Activated T-helper 1 cell treated with anti-CD3 and anti-CD28 coated beads, Interleukin-2, amount 50 U/mL, for 16 hours (primary cell): ENCODE results near the gene GTF2H1.

Experiments
- DNase-seq, 2 donors: peaks; one replicate each; pipeline ENCODE4 v3.0.0-alpha.2; 2020; ENCODE audit warnings: low read depth in 1 of 2, low spot score in 1 of 2

GTF2H1 gene

DNA sequence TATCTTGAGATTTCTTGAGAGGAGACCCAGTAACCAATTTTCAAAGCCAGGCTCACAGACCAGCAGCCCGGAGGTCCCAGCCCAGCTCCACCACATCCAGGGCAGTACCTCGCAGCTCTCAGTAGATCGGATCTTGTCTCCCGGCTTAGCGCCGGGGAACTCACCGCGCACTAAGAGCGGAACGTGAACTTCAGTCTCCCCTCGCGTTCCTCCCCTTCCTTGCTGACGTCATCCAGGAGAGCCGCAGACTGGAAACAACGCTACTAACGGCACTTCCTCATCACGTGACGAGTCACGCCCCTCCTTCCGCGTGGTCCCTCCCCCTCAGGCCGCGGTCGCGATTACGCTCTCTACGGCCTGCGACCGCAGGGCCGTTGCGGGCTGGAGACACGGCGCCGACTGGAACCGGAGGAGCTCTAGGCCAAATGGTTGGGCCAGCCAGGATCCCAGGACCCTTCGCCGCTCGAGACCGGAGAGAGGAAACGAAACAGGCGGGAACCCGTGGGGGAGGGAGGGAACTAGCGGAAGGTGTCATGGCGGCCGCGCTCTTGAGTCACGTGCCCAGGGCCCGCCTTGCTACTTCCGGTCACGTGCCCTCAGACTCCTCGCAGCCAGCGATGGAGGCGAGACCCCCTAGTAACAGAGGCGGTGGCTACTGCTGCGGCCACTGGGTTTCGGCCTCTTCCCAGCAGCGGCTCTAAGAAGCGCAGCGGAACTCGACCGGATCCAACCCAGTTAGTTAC lies at the start of gene GTF2H1, which contains the start of gene HPS5:
Gene GTF2H1 (plus strand): TSS at position 599 of the 743 bp plus-strand sequence. CDS start 10,508 bp downstream, outside the sequence.
Gene HPS5 (minus strand): TSS at position 172 of the 743 bp plus-strand sequence. CDS start 4,282 bp downstream, outside the sequence.
- DNase-seq: peak; percentile 89 to 90

DNA sequence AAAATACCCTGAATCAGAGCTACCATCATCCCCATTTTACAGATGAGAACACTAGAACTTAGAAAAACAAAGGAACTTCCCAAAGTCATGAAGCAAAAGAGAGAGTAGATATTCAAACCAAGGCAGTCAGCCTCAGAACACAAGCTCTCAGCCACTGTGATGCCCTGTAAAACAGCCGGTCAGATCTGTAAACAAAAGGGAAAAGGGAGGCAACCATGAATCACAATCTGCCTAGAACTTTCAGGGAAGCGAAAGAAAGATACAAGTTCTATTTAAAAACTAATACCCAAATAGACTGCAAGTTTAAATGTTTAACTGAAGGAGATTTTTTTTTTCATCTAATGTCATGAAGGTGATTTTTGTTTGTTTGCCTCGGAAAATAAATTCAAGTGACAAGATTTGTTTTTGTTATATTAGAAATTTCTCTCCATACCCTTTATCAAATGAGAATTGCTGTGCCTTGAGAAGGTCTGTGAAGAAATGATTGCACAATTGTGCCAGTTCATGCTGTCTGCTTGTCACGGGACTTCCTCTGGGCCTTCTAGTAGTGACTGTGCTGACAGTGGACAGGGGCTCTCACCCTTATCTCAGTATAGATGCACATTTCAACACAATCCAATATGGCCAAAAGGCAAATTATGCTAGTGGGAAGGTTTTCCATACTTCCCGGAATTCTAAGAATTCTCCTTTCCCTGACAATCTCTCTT lies 44.6 kb upstream of the GTF2H1 start:
- DNase-seq: no peak

DNA sequence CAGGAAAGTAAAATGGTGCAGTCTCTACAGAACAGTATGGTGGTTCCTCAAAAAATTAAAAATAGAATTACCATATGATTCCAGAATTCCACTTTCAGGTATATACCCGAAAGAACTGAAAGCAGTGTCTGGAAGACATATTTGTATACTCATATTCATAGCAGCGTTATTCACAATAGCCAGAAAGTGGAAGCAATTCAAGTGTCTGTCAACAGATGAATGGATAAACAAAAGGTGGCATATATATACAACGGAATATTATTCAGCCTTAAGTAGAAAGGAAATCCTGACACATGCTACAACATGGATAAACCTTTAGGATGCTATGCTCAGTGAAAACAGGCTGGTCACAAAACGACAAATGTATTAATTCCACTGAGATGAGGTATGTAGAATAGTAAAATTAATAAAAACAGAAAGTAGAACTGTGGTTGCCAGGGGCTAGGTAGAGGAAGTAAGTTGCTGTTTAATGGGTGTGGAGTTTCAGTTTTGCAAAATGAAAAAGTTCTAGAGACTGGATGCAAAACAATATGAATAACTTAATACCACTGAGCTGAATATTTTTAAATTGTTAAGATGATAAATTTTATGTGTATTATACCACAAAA lies 41.8 kb upstream of the GTF2H1 start:
- no peak for DNase-seq

DNA sequence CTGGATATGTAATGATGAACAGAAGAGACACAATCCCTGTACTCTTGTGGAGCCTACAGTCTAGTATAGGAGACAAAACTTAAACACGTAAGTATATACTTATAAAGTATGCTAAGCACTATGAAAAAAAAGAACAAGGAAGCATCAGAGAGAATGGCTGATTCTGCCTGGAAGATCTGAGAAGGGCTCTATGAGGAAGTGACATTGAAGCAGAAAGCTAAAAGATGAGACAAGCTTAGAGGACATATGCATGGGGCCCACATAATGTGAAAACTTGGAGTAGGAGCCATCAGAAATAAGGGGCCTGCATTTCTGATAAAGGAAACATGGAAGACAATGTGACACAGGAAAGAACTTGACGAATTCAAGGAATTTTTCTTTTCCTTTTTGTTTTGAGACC lies 39.7 kb upstream of the GTF2H1 start:
- no peak for DNase-seq

DNA sequence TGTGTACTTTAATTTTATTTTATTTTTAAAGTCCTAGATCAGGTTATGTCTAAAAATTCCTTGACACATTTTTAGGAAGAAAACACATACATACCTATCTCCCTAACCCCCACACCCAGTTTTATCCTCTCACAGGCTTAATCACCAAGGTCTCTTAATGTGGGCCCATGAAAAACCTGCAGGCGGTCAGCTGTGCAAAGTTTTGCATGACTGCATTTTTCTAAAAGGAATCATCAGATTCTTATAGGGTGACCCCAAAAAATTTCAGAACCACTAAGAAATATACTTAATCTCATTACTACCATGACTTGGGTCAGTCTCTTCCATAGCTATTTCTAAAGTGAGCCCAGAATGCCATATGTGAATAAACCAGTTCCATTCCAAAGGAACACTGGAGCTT lies 36.5 kb upstream of the GTF2H1 start:
- DNase-seq: no peak

DNA sequence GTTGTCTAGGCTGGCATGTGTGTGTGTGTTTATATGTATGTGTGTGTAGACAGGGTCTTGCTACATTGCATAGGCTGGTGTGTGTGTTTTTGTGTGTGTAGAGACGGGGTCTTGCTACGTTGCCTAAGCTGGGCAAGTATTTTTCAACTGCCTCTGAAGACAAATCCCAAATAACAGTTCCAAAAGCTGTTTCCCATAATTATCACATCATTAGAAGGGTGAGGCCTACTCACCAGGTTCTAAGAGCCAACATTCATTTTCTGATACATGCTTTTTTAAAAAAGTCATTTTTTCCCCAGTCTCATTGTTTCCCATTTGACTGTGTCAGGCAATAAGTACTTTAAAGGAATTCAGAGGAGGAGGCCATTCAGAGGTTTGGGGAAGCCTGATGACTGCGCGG lies 33.5 kb upstream of the GTF2H1 start:
- no peak for DNase-seq

DNA sequence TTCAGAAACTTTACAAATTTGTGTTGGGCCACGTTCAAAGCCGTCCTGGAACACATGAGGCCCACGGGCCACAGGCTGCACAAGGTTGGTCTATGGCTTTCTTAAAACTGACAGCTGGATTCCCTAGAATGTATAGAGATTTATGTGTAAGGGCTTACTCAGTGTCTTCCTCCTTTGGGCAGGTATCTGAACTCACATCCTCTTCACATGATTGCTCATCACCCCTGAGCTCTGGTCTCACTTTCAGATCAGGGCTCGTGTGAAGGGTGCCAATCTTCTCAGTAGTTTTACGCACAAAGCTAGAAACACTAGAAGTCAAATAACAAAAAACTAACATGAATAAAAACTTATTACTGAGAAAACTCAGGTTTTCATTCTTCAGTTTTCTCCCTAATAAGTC lies 27.5 kb upstream of the GTF2H1 start:
- DNase-seq: no peak

DNA sequence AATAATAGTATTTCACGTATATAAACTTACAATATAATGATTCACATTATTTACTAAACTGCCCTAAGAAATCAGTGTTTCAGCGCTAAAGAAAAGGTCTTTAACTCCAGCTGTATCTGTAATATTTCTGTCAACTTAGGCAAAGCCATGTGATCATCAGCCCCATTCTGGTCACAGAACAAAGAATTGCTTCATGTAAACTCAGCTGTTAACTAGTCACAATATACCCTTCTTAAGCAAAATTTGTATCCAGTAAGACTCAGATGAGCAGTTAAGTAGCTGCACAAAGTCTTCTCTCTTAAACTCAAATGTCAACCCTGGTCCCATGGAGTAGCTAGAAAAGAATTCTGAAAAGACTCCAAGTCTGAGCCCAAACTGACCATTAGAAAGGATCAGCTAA lies 27.1 kb upstream of the GTF2H1 start:
- DNase-seq: no peak

DNA sequence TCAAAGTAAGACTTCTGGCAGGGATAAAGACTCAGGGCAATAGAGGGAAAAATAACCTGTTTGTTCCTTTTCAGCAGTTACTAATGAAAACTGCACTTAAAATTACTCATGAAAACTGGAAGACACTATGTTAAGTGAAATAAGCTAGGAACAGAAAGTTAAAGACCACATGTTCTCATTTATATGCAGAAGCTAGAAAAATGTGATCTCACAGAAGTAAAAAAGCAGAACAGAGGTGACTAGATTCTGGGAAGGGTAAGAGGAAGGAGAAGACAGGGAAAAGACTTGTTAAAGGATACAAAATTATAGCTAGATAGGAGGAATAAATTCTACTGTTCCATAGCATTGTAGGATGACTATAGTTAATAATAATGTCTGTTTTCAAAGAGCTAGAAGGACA lies 22.6 kb upstream of the GTF2H1 start:
- DNase-seq: no peak

DNA sequence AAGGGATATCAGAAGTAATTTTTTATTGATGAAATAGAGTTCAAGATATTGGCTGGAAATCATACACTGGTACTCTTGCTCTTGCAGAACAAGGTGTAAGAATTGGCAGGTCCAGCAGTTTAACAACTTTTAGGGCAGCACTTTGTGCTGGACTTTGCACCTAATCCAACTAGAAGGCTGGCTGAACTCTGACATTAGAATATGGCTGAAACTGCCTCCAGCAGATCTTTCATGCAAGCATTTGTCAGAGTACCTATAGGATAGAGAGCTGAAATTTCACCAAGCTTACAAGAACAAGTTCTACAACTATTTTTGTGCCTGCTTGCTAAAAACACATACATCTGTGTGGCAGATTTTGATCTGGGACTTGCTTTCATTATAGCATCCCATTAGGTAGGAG lies 17.6 kb upstream of the GTF2H1 start:
- DNase-seq: no peak

DNA sequence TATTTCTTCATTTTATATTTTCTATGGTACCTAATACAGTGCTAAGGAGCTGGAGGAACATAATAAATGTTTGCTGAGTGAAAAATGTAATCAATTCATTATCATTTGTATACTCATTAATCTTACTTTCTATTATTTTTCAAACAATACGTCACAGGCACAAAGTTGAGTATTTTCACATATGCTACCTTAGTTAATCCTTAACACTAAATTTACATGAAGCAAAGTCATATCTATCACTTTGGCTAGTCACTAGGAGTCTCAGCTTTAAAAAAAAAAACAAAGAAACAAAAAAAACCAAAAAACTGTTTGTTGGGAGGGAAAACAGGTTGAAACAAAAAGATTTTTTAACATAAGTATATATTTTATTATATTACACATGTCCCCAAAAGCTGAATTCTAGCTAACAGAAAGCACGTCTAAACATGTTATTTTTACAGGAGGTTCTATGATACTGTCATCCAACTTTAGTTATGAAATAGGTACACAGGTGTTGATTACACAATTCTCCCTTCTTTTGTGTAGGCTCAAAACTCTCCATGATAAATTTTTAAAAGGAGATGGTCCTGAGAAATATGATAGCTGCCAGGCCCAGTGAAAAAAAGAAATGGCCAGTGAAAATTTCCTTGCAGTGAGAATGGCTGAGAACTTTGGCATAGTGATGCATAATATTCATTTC lies 14.8 kb upstream of the GTF2H1 start:
- DNase-seq: no peak

DNA sequence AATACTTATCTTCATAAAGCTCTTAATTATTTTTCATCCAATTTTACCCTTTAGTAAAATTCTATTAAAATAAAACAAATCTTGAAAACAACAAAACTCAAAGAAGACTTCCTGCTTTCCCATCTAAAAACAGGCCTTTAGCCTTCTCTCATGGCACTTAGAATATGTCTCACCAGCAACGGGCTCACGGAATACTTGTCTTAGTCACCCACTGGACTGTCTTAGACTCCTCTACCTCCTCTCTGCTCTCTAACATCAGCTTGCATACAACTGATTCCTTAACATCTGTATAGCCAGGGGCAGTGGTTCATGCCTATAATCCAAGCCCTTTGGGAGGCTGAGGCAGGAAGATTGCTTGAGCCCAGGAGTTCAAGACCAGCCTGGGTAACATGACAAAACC lies 14.1 kb upstream of the GTF2H1 start:
- DNase-seq: no peak

DNA sequence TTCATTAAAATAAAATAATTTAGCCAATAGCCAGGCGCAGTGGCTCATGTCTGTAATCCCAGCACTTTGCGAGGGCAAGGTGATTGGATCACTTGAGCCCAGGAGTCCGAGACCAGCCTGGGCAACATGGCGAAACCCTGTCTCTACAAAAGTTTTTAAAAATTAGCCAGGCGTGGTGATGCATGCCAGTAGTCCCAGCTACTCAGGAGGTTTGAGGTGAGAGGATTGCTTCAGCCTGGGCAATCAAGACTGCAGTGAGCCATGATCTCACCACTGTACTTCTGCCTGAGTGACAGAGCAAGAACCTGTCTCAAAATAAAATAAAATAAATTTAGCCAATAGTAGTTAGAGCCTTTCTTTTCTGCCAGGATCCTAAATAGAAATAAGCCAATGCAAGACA lies 12.7 kb upstream of the GTF2H1 start:
- no peak for DNase-seq

DNA sequence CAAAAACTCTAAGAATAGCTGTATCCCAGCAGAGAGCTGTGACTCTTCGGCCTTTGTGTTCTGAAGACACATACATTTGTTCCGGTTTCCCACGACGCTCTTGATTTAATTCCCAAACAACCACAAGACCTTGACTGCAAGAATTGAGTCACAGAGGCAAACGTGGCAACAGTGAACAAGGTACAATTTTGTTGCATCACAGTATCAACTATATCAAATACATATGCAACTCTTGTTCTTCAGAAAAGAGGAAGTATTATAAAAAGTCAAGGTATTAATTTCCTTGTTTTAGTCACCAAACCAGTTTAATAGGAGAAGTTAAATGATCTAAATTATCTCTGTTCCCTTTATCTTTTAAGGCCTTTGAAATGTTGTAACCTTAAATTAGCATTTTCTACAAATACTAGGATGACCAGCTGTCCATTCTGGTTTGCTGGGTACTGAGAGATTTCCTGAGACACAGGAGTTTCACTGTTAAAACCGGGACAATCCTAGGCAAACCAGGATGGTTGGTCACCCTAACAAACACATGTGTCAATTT lies 11.5 kb upstream of the GTF2H1 start:
- DNase-seq: no peak

DNA sequence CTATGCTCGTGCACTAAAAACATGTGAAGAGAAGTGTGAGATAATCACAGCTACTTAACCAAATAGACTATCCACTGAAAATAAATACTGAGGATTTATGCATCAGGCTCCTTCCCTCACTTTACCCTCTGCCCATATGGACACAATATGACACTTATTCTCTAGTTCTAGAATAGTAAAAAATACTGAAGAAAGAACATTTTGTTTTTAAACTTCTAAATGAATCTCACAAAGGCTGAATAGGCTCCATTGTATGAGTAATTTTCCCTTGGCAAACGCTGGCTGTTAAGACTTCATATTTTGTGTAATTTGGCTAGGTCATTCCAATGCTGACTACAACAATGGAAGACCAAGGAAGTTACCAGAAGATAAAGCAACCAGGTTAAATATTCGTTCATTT lies 10.4 kb upstream of the GTF2H1 start:
- no peak for DNase-seq

DNA sequence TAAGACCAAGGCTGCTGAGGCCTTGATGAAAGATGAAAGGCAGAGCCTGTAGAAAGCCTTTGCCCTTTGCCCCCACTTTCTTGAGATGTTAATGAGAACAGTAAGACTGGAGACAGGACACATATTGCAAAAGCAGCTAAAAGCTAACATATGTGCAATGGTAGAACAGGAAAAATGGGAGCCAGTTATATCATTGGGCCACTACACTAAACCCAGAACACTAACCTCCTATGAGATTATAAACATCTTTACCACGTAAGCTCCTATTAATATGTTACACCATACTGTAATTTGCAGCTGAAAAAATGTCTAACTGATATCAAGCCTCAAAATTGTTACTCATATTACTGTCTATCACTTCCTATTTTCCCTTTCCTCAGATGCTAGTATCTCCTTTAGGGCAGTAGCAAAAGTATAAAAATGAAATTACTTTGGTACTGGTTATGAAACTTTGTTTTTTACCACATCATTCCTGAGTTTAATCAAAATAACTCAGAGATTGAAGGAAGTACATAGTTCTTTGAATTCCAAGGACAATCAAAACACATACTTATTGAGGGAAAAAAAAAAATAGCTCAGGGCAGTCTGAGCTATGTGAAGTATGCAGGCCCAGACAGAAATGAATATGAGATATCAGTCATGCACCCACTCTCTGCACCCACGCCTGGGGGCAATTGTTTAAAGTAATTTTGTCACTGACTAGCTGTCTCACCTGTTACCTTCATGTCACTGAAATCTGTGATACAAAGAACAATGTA lies 9.5 kb upstream of the GTF2H1 start:
- DNase-seq: no peak

DNA sequence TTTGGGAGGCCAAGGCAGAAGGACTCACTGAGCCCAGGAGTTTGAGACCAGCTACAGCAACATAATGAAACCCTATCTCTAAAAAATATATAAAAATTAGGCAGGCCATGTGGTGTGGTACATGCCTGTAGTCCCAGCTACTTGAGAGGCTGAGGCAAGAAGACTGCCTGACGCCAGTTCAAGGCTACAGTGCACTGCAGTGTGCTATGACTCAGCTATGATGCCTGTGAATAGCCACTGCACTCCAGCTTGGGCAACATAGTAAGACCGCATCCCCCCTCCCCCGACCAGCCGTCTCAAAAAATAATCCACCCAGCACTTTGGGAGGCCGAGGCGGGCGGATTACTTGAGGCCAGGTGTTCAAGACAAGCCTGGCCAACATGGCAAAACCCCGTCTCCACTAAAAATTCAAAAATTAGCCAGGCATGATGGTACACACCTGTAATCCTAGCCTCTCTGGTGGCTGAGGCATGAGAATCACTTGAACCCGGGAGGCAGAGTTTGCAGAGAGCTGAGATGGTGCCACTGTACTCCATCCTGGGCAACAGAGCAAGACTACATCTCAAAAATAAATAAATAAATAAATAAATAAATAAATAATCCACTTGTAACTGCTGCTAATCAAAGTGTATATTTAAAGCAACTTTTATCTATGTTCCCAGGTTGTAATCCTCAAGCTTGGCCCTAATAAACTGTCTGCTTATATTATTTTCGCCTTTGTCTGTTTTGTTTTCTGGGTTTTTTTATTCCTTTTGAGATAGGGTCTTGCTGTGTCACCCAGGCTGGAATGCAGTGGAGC lies 8.2 kb upstream of the GTF2H1 start:
- no peak for DNase-seq

DNA sequence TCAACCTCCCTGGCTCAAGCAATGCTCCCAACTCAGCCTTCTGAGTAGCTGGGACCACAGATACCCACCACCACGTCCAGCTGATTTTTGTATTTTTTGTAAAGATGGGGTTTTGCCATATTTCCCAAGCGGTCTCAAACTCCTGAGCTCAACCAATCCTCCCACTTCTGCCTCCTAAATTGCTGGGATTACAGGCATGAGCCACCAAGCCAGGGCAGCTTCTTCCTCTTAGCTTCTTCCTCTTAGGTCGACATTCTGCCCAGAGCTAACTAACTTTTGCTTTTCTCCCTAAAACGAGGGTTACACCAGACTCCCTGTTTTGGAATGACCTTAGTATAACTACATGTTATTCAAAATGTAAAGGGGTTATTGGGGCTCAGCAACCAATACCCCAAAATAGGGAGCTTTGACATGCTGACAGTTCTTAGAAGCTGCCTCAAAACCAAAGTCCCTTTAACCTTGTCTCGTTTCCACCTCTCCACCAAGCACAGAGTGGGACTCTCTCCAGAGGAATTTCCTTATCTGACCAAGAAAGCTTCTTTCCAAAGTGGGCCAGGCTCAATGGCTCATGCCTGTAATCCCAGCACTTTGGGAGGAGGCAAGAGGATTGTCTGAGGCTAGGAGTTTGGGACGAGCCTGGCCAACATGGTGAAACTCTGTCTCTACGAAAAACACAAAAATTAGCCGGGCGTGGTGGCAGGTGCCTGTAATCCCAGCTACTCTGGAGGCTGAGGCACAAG lies 7.4 kb upstream of the GTF2H1 start:
- DNase-seq: no peak

DNA sequence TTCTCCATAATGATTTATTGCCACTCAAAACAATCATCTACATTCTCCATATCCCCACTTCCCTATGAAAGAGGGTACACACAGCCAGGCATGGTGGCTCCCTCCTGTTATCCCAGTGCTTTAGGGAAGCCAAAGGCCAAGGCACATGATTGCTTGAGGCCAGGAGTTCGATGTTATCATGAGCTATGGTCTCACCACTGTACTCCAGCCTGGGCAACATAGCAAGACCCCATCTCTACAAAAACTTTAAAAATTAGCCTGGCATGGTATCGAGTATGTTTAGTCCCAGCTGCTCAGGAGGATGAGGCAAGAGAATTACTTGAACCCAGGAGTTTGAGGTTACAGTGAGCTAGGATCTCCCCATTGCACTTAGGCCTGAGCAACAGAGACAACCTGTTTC lies 6.5 kb upstream of the GTF2H1 start:
- no peak for DNase-seq
